OCI-LY7 (cell line): ENCODE results near the gene LAMA1.

Source experiments
- EZH2phosphoT487 ChIP-seq: fragments of 200-600 bp; sonication (generic); IDR thresholded peaks from 2 replicates; pipeline ENCODE4 v1.6.1; 2018; ENCODE audit warnings: low read depth, borderline replicate concordance, mild to moderate bottlenecking, mixed run types, antibody characterized with exemption, low read length, moderate library complexity, mixed read lengths
- TF ChIP-seq, protein P1 (sequence below): fragments of 200-600 bp; sonication (generic); conservative IDR thresholded peaks from 2 replicates; pipeline ENCODE4 v1.5.1; 2014; ENCODE audit warnings: mild to moderate bottlenecking, antibody characterized with exemption, low read length, moderate library complexity, mixed read lengths

DNA sequence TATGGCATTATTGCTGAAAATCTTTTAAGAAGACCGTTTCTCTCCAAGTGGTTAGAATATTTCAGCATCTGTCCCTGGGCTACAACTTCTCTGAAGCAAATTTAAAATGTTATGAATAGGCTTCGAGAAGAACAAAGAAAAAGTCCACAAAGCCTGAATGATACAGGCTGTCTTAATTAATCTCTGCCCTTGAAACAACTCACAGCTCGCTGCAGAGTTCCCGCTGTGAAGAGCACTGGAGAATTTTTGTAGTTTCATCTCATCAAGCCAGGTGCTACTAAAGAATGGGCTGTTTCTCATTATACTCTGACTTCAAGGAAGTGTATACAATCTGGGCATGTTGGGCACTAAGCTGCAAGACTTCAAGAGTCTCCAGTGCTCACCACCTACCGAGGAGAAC lies 67.6 kb downstream of the LAMA1 start:
- TF ChIP-seq, protein P1, sequence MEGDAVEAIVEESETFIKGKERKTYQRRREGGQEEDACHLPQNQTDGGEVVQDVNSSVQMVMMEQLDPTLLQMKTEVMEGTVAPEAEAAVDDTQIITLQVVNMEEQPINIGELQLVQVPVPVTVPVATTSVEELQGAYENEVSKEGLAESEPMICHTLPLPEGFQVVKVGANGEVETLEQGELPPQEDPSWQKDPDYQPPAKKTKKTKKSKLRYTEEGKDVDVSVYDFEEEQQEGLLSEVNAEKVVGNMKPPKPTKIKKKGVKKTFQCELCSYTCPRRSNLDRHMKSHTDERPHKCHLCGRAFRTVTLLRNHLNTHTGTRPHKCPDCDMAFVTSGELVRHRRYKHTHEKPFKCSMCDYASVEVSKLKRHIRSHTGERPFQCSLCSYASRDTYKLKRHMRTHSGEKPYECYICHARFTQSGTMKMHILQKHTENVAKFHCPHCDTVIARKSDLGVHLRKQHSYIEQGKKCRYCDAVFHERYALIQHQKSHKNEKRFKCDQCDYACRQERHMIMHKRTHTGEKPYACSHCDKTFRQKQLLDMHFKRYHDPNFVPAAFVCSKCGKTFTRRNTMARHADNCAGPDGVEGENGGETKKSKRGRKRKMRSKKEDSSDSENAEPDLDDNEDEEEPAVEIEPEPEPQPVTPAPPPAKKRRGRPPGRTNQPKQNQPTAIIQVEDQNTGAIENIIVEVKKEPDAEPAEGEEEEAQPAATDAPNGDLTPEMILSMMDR = no peak
- TF ChIP-seq EZH2phosphoT487 = no peak
